ENCODE results near the gene ESF1. TPM values are rescaled to one million over a fixed set of nuclear protein-coding genes. Genes with fewer than 3 reads are reported as not detected.
"Not testable (repeated sequence)": the region's sequence is repeated elsewhere in the genome, so short reads cannot be mapped to it uniquely, and the experiment has no call there.

Gene ESF1
- total RNA-seq, 1 donor from 2014 or later: 14.0 TPM

- H3K36me3 ChIP-seq: peaks cover 0 to 47% of the 10 kb centered on the region in 2 donors
- TF ChIP-seq POLR2A (IDR thresholded peaks at IDR 0.05) (no peak), POLR2AphosphoS5 (IDR thresholded peaks at IDR 0.05; ENCODE audit: insufficient read depth in 1 of 2, low read depth in 1 of 2) (no peak), CTCF (IDR thresholded peaks at IDR 0.05) (no peak)
- no peaks in the 10 kb centered on the region for H3K4me1 ChIP-seq
- no peak for DNase-seq (ENCODE audit: extremely low spot score in 2 of 2)
- no peak overlapping the region for H3K4me3 ChIP-seq
- no peaks in the 10 kb centered on the region for H3K9me3 ChIP-seq
- intact Hi-C loops (cut with DNase I): no loop called here
- H3K27ac ChIP-seq: no peak overlapping the region
- no peaks in the 10 kb centered on the region for H3K27me3 ChIP-seq
Measured at GRCh38 chr20:13772529-13772928, 12.2 kb downstream of the ESF1 start.

- no peaks in the 10 kb centered on the region for H3K27me3 ChIP-seq
- no peaks in the 10 kb centered on the region for H3K4me1 ChIP-seq
- H3K27ac ChIP-seq: no peak overlapping the region
- no peak overlapping the region for H3K4me3 ChIP-seq
- H3K36me3 ChIP-seq: peaks cover 0 to 52% of the 10 kb centered on the region in 2 donors
- no peaks in the 10 kb centered on the region for H3K9me3 ChIP-seq
- no peak for DNase-seq (ENCODE audit: extremely low spot score in 2 of 2)
- TF ChIP-seq POLR2A (IDR thresholded peaks at IDR 0.05): no peak
- TF ChIP-seq POLR2AphosphoS5 (IDR thresholded peaks at IDR 0.05; ENCODE audit: insufficient read depth in 1 of 2, low read depth in 1 of 2): no peak
- peak in 1 of 3 experiments; percentile 46 for TF ChIP-seq CTCF (IDR thresholded peaks at IDR 0.05)
- intact Hi-C loops (cut with DNase I): no loop called here
Measured at GRCh38 chr20:13771853-13772453, 12.8 kb downstream of the ESF1 start.

- Histone ChIP-seq H3K27ac (no peak overlapping the region), H3K36me3 (peaks cover 0 to 70% of the 10 kb centered on the region in 2 donors), H3K4me1 (no peaks in the 10 kb centered on the region), H3K4me3 (no peak overlapping the region), H3K27me3 (no peaks in the 10 kb centered on the region), H3K9me3 (peaks cover 6% of the 10 kb centered on the region)
- DNase-seq (ENCODE audit: extremely low spot score in 2 of 2): no peak
- intact Hi-C loops (cut with DNase I): no loop called here
- TF ChIP-seq CTCF (IDR thresholded peaks at IDR 0.05): no peak
- TF ChIP-seq POLR2A (IDR thresholded peaks at IDR 0.05): no peak
- no peak for TF ChIP-seq POLR2AphosphoS5 (IDR thresholded peaks at IDR 0.05; ENCODE audit: insufficient read depth in 1 of 2, low read depth in 1 of 2)
Measured at GRCh38 chr20:13770141-13770540, 14.6 kb downstream of the ESF1 start.

- no peaks in the 10 kb centered on the region for H3K27me3 ChIP-seq
- H3K4me3 ChIP-seq: no peak overlapping the region
- DNase-seq (ENCODE audit: extremely low spot score in 2 of 2): no peak
- intact Hi-C loops (cut with DNase I): loop anchor here (10.0 kb wide), 1 partner anchor 641 kb away; no protein-coding TSS in a partner anchor
- H3K9me3 ChIP-seq: peaks cover 6% of the 10 kb centered on the region
- H3K4me1 ChIP-seq: no peaks in the 10 kb centered on the region
- H3K27ac ChIP-seq: no peak overlapping the region
- no peak for TF ChIP-seq POLR2AphosphoS5 (IDR thresholded peaks at IDR 0.05; ENCODE audit: insufficient read depth in 1 of 2, low read depth in 1 of 2)
- TF ChIP-seq CTCF (IDR thresholded peaks at IDR 0.05): no peak
- TF ChIP-seq POLR2A (IDR thresholded peaks at IDR 0.05): no peak
- peaks cover 0 to 59% of the 10 kb centered on the region in 2 donors for H3K36me3 ChIP-seq
Measured at GRCh38 chr20:13765868-13766416, 18.8 kb downstream of the ESF1 start.

GRCh38 chr20:13765299-13765698 is 19.4 kb downstream of the ESF1 start:
- H3K36me3 ChIP-seq: peaks cover 0 to 52% of the 10 kb centered on the region in 2 donors
- TF ChIP-seq POLR2A (IDR thresholded peaks at IDR 0.05) (no peak), CTCF (IDR thresholded peaks at IDR 0.05) (no peak), POLR2AphosphoS5 (IDR thresholded peaks at IDR 0.05; ENCODE audit: insufficient read depth in 1 of 2, low read depth in 1 of 2) (no peak)
- intact Hi-C loops (cut with DNase I): loop anchor here (10.0 kb wide), 1 partner anchor 640 kb away; no protein-coding TSS in a partner anchor

GRCh38 chr20:13760451-13760946 is 24.2 kb downstream of the ESF1 start:
- intact Hi-C loops (cut with DNase I): loop anchor here (10.0 kb wide), 1 partner anchor 636 kb away; no protein-coding TSS in a partner anchor
- not testable (repeated sequence) for DNase-seq (ENCODE audit: extremely low spot score in 2 of 2); H3K27ac ChIP-seq

More at GRCh38 chr20:13765299-13765698, 19.4 kb downstream of the ESF1 start:
- no peak overlapping the region for H3K27ac ChIP-seq
- peaks cover 6% of the 10 kb centered on the region for H3K9me3 ChIP-seq
- H3K27me3 ChIP-seq: no peaks in the 10 kb centered on the region
- DNase-seq (ENCODE audit: extremely low spot score in 2 of 2): no peak
- H3K4me1 ChIP-seq: no peaks in the 10 kb centered on the region
- no peak overlapping the region for H3K4me3 ChIP-seq

More at GRCh38 chr20:13760451-13760946, 24.2 kb downstream of the ESF1 start:
- H3K27me3 ChIP-seq, H3K4me1 ChIP-seq, H3K4me3 ChIP-seq, H3K9me3 ChIP-seq: not testable (repeated sequence)
- H3K36me3 ChIP-seq: peaks cover 0 to 22% of the 10 kb centered on the region in 2 donors

Measured in vagina (tissue), 2 donors.